Measurements from ENCODE around the gene MAN1C1. TPM values are rescaled to one million over a fixed set of nuclear protein-coding genes. Genes with fewer than 3 reads are reported as not detected.

Gene MAN1C1
- total RNA-seq, 1 experiment from 2014 or later: 1.5 TPM

DNA sequence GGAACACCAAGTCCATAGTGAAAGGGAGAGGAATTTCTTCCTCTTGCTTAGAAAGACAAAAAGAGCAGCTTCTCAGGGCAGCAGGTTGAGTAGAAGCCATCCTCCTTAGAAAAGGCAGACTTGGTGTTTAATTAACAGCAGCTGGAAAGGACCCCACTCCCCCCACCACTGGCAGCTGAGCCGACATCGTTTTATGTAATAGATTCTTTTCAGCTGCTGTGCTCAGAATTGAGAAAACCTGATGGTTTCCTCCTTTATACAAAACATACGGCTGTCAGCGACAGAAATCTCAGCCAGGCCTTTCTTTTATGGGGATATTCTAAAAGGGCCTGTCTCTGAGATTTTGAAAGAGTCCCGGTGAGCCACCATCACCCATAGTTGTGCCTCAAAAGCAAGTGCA, 49.9 kb downstream of the MAN1C1 start:
- TF ChIP-seq POLR2AphosphoS5 (IDR thresholded peaks at IDR 0.05; ENCODE audit: low read depth, low read length): no peak
- TF ChIP-seq, protein P1, sequence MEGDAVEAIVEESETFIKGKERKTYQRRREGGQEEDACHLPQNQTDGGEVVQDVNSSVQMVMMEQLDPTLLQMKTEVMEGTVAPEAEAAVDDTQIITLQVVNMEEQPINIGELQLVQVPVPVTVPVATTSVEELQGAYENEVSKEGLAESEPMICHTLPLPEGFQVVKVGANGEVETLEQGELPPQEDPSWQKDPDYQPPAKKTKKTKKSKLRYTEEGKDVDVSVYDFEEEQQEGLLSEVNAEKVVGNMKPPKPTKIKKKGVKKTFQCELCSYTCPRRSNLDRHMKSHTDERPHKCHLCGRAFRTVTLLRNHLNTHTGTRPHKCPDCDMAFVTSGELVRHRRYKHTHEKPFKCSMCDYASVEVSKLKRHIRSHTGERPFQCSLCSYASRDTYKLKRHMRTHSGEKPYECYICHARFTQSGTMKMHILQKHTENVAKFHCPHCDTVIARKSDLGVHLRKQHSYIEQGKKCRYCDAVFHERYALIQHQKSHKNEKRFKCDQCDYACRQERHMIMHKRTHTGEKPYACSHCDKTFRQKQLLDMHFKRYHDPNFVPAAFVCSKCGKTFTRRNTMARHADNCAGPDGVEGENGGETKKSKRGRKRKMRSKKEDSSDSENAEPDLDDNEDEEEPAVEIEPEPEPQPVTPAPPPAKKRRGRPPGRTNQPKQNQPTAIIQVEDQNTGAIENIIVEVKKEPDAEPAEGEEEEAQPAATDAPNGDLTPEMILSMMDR (IDR thresholded peaks at IDR 0.05): no peak
- TF ChIP-seq, protein P2, sequence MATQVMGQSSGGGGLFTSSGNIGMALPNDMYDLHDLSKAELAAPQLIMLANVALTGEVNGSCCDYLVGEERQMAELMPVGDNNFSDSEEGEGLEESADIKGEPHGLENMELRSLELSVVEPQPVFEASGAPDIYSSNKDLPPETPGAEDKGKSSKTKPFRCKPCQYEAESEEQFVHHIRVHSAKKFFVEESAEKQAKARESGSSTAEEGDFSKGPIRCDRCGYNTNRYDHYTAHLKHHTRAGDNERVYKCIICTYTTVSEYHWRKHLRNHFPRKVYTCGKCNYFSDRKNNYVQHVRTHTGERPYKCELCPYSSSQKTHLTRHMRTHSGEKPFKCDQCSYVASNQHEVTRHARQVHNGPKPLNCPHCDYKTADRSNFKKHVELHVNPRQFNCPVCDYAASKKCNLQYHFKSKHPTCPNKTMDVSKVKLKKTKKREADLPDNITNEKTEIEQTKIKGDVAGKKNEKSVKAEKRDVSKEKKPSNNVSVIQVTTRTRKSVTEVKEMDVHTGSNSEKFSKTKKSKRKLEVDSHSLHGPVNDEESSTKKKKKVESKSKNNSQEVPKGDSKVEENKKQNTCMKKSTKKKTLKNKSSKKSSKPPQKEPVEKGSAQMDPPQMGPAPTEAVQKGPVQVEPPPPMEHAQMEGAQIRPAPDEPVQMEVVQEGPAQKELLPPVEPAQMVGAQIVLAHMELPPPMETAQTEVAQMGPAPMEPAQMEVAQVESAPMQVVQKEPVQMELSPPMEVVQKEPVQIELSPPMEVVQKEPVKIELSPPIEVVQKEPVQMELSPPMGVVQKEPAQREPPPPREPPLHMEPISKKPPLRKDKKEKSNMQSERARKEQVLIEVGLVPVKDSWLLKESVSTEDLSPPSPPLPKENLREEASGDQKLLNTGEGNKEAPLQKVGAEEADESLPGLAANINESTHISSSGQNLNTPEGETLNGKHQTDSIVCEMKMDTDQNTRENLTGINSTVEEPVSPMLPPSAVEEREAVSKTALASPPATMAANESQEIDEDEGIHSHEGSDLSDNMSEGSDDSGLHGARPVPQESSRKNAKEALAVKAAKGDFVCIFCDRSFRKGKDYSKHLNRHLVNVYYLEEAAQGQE (IDR thresholded peaks at IDR 0.05; ENCODE audit: insufficient read depth in 1 of 2, low read depth in 2 of 2, low read length in 1 of 2): no peak
- no peak for TF ChIP-seq SIN3A (IDR thresholded peaks at IDR 0.05; ENCODE audit: borderline replicate concordance, insufficient read depth, low read depth, low read length)
- TF ChIP-seq TCF7L2 (IDR thresholded peaks at IDR 0.05; ENCODE audit: low read depth, low read length): no peak
- ChIA-PET CTCF (no interaction called here), POLR2A (interaction anchor here (0.6 kb wide), 1 partner anchor 307 kb away, joined by 3 read pairs; no protein-coding TSS in a partner anchor)
- no peaks in the 10 kb centered on the region for H3K4me1 ChIP-seq (ENCODE audit: control insufficient read depth, insufficient read depth, low read length)
- ATAC-seq (no peak), DNase-seq (ENCODE audit: low read depth, low spot score) (no peak)
- no peaks in the 10 kb centered on the region; the same call in 1 of the 2 replicates for H3K27me3 ChIP-seq (ENCODE audit: control insufficient read depth, insufficient read depth, low read length)
- in situ Hi-C loops (cut with HindIII; ENCODE audit: low pct_unique_long_range_greater_than_20kb, low sequenced_read_pairs): no loop called here
- intact Hi-C loops (cut with micrococcal nuclease; ENCODE audit: unreplicated experiment): no loop called here
- H3K4me3 ChIP-seq (ENCODE audit: low read depth in 2 of 2, low read length in 2 of 2): no peak overlapping the region
- H3K27ac ChIP-seq (ENCODE audit: low read length): no peak overlapping the region
- no peaks in the 10 kb centered on the region for H3K9me3 ChIP-seq (ENCODE audit: control insufficient read depth, insufficient read depth, low read depth, low read length)
- BruUV-seq (replicated peaks): no TSS peak
- H3K36me3 ChIP-seq (ENCODE audit: control insufficient read depth, insufficient read depth, low read length): no peaks in the 10 kb centered on the region

DNA sequence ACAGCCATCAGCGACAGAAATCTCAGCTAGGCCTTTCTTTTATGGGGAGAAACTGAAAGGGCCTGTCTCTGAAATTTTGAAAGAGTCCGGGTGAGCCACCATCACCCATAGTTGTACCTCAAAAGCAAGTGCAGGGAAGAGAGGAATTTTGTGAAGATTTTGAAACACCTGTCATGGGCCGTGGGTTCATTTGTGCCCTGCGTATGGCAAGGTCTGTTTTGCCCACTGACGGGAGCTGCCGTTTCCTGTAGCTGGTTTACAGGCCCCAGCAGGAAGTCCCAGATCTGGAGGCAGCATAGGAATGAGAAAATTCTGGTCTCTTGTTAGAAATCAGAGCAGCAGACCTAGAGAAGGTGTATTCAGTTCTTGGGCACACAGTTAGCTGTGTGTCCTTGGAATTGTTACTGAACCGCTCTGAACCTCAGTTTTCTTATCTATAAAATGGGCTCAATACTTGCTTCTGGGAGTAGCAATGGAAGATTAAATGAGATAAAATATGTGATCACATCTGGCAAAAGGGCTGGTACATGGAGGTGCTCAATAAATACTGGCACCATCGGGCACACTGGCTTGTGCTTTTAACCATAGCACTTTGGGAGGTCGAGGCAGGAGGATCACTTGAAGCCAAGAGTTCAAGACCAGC, 52.5 kb downstream of the MAN1C1 start:
- no peak overlapping the region for H3K27ac ChIP-seq (ENCODE audit: low read length)
- ChIA-PET CTCF (no interaction called here), POLR2A (no interaction called here)
- no peaks in the 10 kb centered on the region for H3K4me1 ChIP-seq (ENCODE audit: control insufficient read depth, insufficient read depth, low read length)
- no TSS peak for BruUV-seq (replicated peaks)
- TF ChIP-seq, protein P1 (IDR thresholded peaks at IDR 0.05): no peak
- TF ChIP-seq POLR2AphosphoS5 (IDR thresholded peaks at IDR 0.05; ENCODE audit: low read depth, low read length) (no peak), TCF7L2 (IDR thresholded peaks at IDR 0.05; ENCODE audit: low read depth, low read length) (no peak), SIN3A (IDR thresholded peaks at IDR 0.05; ENCODE audit: borderline replicate concordance, insufficient read depth, low read depth, low read length) (no peak)
- TF ChIP-seq, protein P2 (IDR thresholded peaks at IDR 0.05; ENCODE audit: insufficient read depth in 1 of 2, low read depth in 2 of 2, low read length in 1 of 2): no peak
- no peaks in the 10 kb centered on the region; the same call in 1 of the 2 replicates for H3K27me3 ChIP-seq (ENCODE audit: control insufficient read depth, insufficient read depth, low read length)
- no peaks in the 10 kb centered on the region for H3K9me3 ChIP-seq (ENCODE audit: control insufficient read depth, insufficient read depth, low read depth, low read length)
- intact Hi-C loops (cut with micrococcal nuclease; ENCODE audit: unreplicated experiment): no loop called here
- DNase-seq (ENCODE audit: low read depth, low spot score) (no peak), ATAC-seq (no peak)
- in situ Hi-C loops (cut with HindIII; ENCODE audit: low pct_unique_long_range_greater_than_20kb, low sequenced_read_pairs): no loop called here
- no peaks in the 10 kb centered on the region for H3K36me3 ChIP-seq (ENCODE audit: control insufficient read depth, insufficient read depth, low read length)
- H3K4me3 ChIP-seq (ENCODE audit: low read depth in 2 of 2, low read length in 2 of 2): no peak overlapping the region
